ENCODE measurements around the gene GGPS1.
"Not testable (repeated sequence)": the region's sequence is repeated elsewhere in the genome, so short reads cannot be mapped to it uniquely, and the experiment has no call there.

GGPS1 gene

GRCh38 chr1:235328271-235329138 lies at the start of gene GGPS1:
TSS of gene GGPS1 (plus strand) at chr1:235328570. CDS start at chr1:235335265, 6,695 bp downstream.
- FAIRE-seq, result no peak

- no peak for FAIRE-seq
Measured at GRCh38 chr1:235278915-235279292, 49.5 kb upstream of the GGPS1 start.

GRCh38 chr1:235279694-235280093 lies 48.7 kb upstream of the GGPS1 start:
- no peak for FAIRE-seq

GRCh38 chr1:235280467-235280866 lies 47.9 kb upstream of the GGPS1 start:
- no peak for FAIRE-seq

GRCh38 chr1:235283636-235284035 lies 44.7 kb upstream of the GGPS1 start:
- not testable (repeated sequence) for FAIRE-seq

GRCh38 chr1:235284231-235284769 lies 44.1 kb upstream of the GGPS1 start:
- FAIRE-seq, result no peak

GRCh38 chr1:235286667-235287066 lies 41.7 kb upstream of the GGPS1 start:
- FAIRE-seq, result no peak

- no peak for FAIRE-seq
Measured at GRCh38 chr1:235287208-235287882, 41.0 kb upstream of the GGPS1 start.

GRCh38 chr1:235289859-235290739 lies 38.3 kb upstream of the GGPS1 start:
- FAIRE-seq, result no peak

- FAIRE-seq, result no peak
Measured at GRCh38 chr1:235290740-235291502, 37.4 kb upstream of the GGPS1 start.

- FAIRE-seq, result peak; percentile 14
Measured at GRCh38 chr1:235291599-235292091, 36.7 kb upstream of the GGPS1 start.

- FAIRE-seq, result no peak
Measured at GRCh38 chr1:235292790-235293189, 35.6 kb upstream of the GGPS1 start.

GRCh38 chr1:235293322-235293942 lies 34.9 kb upstream of the GGPS1 start:
- no peak for FAIRE-seq

GRCh38 chr1:235295902-235296350 lies 32.4 kb upstream of the GGPS1 start:
- FAIRE-seq, result no peak

GRCh38 chr1:235296729-235297128 lies 31.6 kb upstream of the GGPS1 start:
- FAIRE-seq, result no peak

GRCh38 chr1:235297579-235297978 lies 30.8 kb upstream of the GGPS1 start:
- no peak for FAIRE-seq

GRCh38 chr1:235298758-235299157 lies 29.6 kb upstream of the GGPS1 start:
- FAIRE-seq, result no peak

GRCh38 chr1:235299169-235299858 lies 29.1 kb upstream of the GGPS1 start:
- no peak for FAIRE-seq

- FAIRE-seq, result no peak
Measured at GRCh38 chr1:235302143-235302542, 26.2 kb upstream of the GGPS1 start.

Data from colon (tissue), 2 donors.